ENCODE data around the gene WDR7. TPM values are rescaled to one million over a fixed set of nuclear protein-coding genes. Genes with fewer than 3 reads are reported as not detected.

The WDR7 gene
- total RNA-seq, 1 donor from 2014 or later: 28.4 TPM

- no peak for DNase-seq (ENCODE audit: low spot score)
- Mint-ChIP-seq H3K4me1 (ENCODE audit: low read depth) (no peaks in the 10 kb centered on the region), H3K36me3 (ENCODE audit: low read depth) (peaks cover 2% of the 10 kb centered on the region), H3K9me3 (no peaks in the 10 kb centered on the region), H3K27ac (no peak overlapping the region), H3K4me3 (no peak overlapping the region), H3K27me3 (ENCODE audit: insufficient read depth) (no peaks in the 10 kb centered on the region)
- intact Hi-C loops (cut with micrococcal nuclease): no loop called here
Observed at GRCh38 chr18:56890632-56891031, 239.5 kb downstream of the WDR7 start.

- intact Hi-C loops (cut with micrococcal nuclease): no loop called here
- no peak overlapping the region for H3K4me3 Mint-ChIP-seq
- DNase-seq (ENCODE audit: low spot score): no peak
- no peaks in the 10 kb centered on the region for H3K9me3 Mint-ChIP-seq
- no peaks in the 10 kb centered on the region for H3K27me3 Mint-ChIP-seq (ENCODE audit: insufficient read depth)
- H3K4me1 Mint-ChIP-seq (ENCODE audit: low read depth): no peaks in the 10 kb centered on the region
- H3K36me3 Mint-ChIP-seq (ENCODE audit: low read depth): no peaks in the 10 kb centered on the region
- H3K27ac Mint-ChIP-seq: no peak overlapping the region
Observed at GRCh38 chr18:56891116-56891515, 240.0 kb downstream of the WDR7 start.

- Mint-ChIP-seq H3K36me3 (ENCODE audit: low read depth) (no peaks in the 10 kb centered on the region), H3K27ac (no peak overlapping the region), H3K9me3 (no peaks in the 10 kb centered on the region), H3K4me1 (ENCODE audit: low read depth) (no peaks in the 10 kb centered on the region), H3K4me3 (no peak overlapping the region), H3K27me3 (ENCODE audit: insufficient read depth) (no peaks in the 10 kb centered on the region)
- intact Hi-C loops (cut with micrococcal nuclease): no loop called here
- DNase-seq (ENCODE audit: low spot score): no peak
Observed at GRCh38 chr18:56891870-56892269, 240.7 kb downstream of the WDR7 start.

GRCh38 chr18:56897122-56897521 is 246.0 kb downstream of the WDR7 start:
- intact Hi-C loops (cut with micrococcal nuclease): no loop called here
- Mint-ChIP-seq H3K4me1 (ENCODE audit: low read depth) (peaks cover 7% of the 10 kb centered on the region), H3K27ac (no peak overlapping the region), H3K27me3 (ENCODE audit: insufficient read depth) (no peaks in the 10 kb centered on the region), H3K9me3 (no peaks in the 10 kb centered on the region), H3K4me3 (no peak overlapping the region), H3K36me3 (ENCODE audit: low read depth) (no peaks in the 10 kb centered on the region)
- DNase-seq (ENCODE audit: low spot score): no peak

GRCh38 chr18:56899660-56900059 is 248.5 kb downstream of the WDR7 start:
- no peaks in the 10 kb centered on the region for H3K27me3 Mint-ChIP-seq (ENCODE audit: insufficient read depth)
- no peaks in the 10 kb centered on the region for H3K36me3 Mint-ChIP-seq (ENCODE audit: low read depth)
- no peak for DNase-seq (ENCODE audit: low spot score)
- H3K27ac Mint-ChIP-seq: no peak overlapping the region
- H3K4me1 Mint-ChIP-seq (ENCODE audit: low read depth): peaks cover 7% of the 10 kb centered on the region
- H3K4me3 Mint-ChIP-seq: no peak overlapping the region
- no peaks in the 10 kb centered on the region for H3K9me3 Mint-ChIP-seq
- intact Hi-C loops (cut with micrococcal nuclease): no loop called here

- Mint-ChIP-seq H3K4me3 (no peak overlapping the region), H3K4me1 (ENCODE audit: low read depth) (peaks cover 7% of the 10 kb centered on the region), H3K27ac (no peak overlapping the region), H3K9me3 (no peaks in the 10 kb centered on the region), H3K27me3 (ENCODE audit: insufficient read depth) (no peaks in the 10 kb centered on the region), H3K36me3 (ENCODE audit: low read depth) (no peaks in the 10 kb centered on the region)
- no peak for DNase-seq (ENCODE audit: low spot score)
- intact Hi-C loops (cut with micrococcal nuclease): no loop called here
Observed at GRCh38 chr18:56900195-56901094, 249.3 kb downstream of the WDR7 start.

- Mint-ChIP-seq H3K27ac (no peak overlapping the region), H3K9me3 (no peaks in the 10 kb centered on the region), H3K27me3 (ENCODE audit: insufficient read depth) (no peaks in the 10 kb centered on the region), H3K4me3 (no peak overlapping the region), H3K36me3 (ENCODE audit: low read depth) (no peaks in the 10 kb centered on the region), H3K4me1 (ENCODE audit: low read depth) (peaks cover 7% of the 10 kb centered on the region)
- DNase-seq (ENCODE audit: low spot score): no peak
- intact Hi-C loops (cut with micrococcal nuclease): no loop called here
Observed at GRCh38 chr18:56901919-56902318, 250.8 kb downstream of the WDR7 start.

GRCh38 chr18:56902653-56903052 is 251.5 kb downstream of the WDR7 start:
- H3K27ac Mint-ChIP-seq: no peak overlapping the region
- no peaks in the 10 kb centered on the region for H3K9me3 Mint-ChIP-seq
- no peaks in the 10 kb centered on the region for H3K27me3 Mint-ChIP-seq (ENCODE audit: insufficient read depth)
- H3K4me1 Mint-ChIP-seq (ENCODE audit: low read depth): peaks cover 7% of the 10 kb centered on the region
- intact Hi-C loops (cut with micrococcal nuclease): no loop called here
- DNase-seq (ENCODE audit: low spot score): no peak
- no peaks in the 10 kb centered on the region for H3K36me3 Mint-ChIP-seq (ENCODE audit: low read depth)
- H3K4me3 Mint-ChIP-seq: no peak overlapping the region

GRCh38 chr18:56903686-56904085 is 252.5 kb downstream of the WDR7 start:
- no peak for DNase-seq (ENCODE audit: low spot score)
- peaks cover 7% of the 10 kb centered on the region for H3K4me1 Mint-ChIP-seq (ENCODE audit: low read depth)
- no peaks in the 10 kb centered on the region for H3K27me3 Mint-ChIP-seq (ENCODE audit: insufficient read depth)
- H3K27ac Mint-ChIP-seq: no peak overlapping the region
- no peaks in the 10 kb centered on the region for H3K9me3 Mint-ChIP-seq
- no peaks in the 10 kb centered on the region for H3K36me3 Mint-ChIP-seq (ENCODE audit: low read depth)
- H3K4me3 Mint-ChIP-seq: no peak overlapping the region
- intact Hi-C loops (cut with micrococcal nuclease): no loop called here

- Mint-ChIP-seq H3K4me1 (ENCODE audit: low read depth) (no peaks in the 10 kb centered on the region), H3K27me3 (ENCODE audit: insufficient read depth) (no peaks in the 10 kb centered on the region), H3K9me3 (no peaks in the 10 kb centered on the region), H3K4me3 (no peak overlapping the region), H3K27ac (no peak overlapping the region), H3K36me3 (ENCODE audit: low read depth) (peaks cover 1% of the 10 kb centered on the region)
- intact Hi-C loops (cut with micrococcal nuclease): no loop called here
- no peak for DNase-seq (ENCODE audit: low spot score)
Observed at GRCh38 chr18:56907771-56908170, 256.6 kb downstream of the WDR7 start.

GRCh38 chr18:56910237-56910636 is 259.1 kb downstream of the WDR7 start:
- Mint-ChIP-seq H3K4me1 (ENCODE audit: low read depth) (no peaks in the 10 kb centered on the region), H3K27me3 (ENCODE audit: insufficient read depth) (no peaks in the 10 kb centered on the region), H3K9me3 (no peaks in the 10 kb centered on the region), H3K36me3 (ENCODE audit: low read depth) (peaks cover 1% of the 10 kb centered on the region), H3K4me3 (no peak overlapping the region), H3K27ac (no peak overlapping the region)
- intact Hi-C loops (cut with micrococcal nuclease): no loop called here
- DNase-seq (ENCODE audit: low spot score): no peak

GRCh38 chr18:56910967-56911366 is 259.8 kb downstream of the WDR7 start:
- no peak overlapping the region for H3K4me3 Mint-ChIP-seq
- intact Hi-C loops (cut with micrococcal nuclease): no loop called here

GRCh38 chr18:56913941-56914340 is 262.8 kb downstream of the WDR7 start:
- peaks cover 3% of the 10 kb centered on the region for H3K36me3 Mint-ChIP-seq (ENCODE audit: low read depth)
- no peak for DNase-seq (ENCODE audit: low spot score)
- H3K27ac Mint-ChIP-seq: no peak overlapping the region
- H3K9me3 Mint-ChIP-seq: no peaks in the 10 kb centered on the region
- intact Hi-C loops (cut with micrococcal nuclease): no loop called here
- H3K27me3 Mint-ChIP-seq (ENCODE audit: insufficient read depth): no peaks in the 10 kb centered on the region
- no peaks in the 10 kb centered on the region for H3K4me1 Mint-ChIP-seq (ENCODE audit: low read depth)
- H3K4me3 Mint-ChIP-seq: no peak overlapping the region

More at GRCh38 chr18:56910967-56911366, 259.8 kb downstream of the WDR7 start:
- Mint-ChIP-seq H3K27ac (no peak overlapping the region), H3K36me3 (ENCODE audit: low read depth) (peaks cover 1% of the 10 kb centered on the region), H3K9me3 (no peaks in the 10 kb centered on the region), H3K27me3 (ENCODE audit: insufficient read depth) (no peaks in the 10 kb centered on the region), H3K4me1 (ENCODE audit: low read depth) (no peaks in the 10 kb centered on the region)
- DNase-seq (ENCODE audit: low spot score): no peak

Data from activated T-helper 1 cell treated with anti-CD3 and anti-CD28 coated beads, Interleukin-12 subunit alpha, Interleukin-12 subunit beta, Interleukin-2, Interleukin-4 antibody, amounts not matched to agents 30 ng/mL and 10 ng/mL and 1 ng/mL, durations not matched to agents 14 hours and 24 hours and 36 hours (primary cell).